HL-60 (cell line): Measurements from ENCODE around the gene PXDN.

Experiments used
- POLR2AphosphoS5 ChIP-seq: IDR thresholded peaks from 2 replicates; pipeline ENCODE4 v1.6.1; 2012; ENCODE audit warnings: low read depth
- TF ChIP-seq, protein P1 (sequence below): IDR thresholded peaks from one replicate; pipeline ENCODE4 v1.5.1; 2011; ENCODE audit warnings: low read length, control low read depth, inconsistent platforms; ENCODE audit not compliant: insufficient read depth

DNA sequence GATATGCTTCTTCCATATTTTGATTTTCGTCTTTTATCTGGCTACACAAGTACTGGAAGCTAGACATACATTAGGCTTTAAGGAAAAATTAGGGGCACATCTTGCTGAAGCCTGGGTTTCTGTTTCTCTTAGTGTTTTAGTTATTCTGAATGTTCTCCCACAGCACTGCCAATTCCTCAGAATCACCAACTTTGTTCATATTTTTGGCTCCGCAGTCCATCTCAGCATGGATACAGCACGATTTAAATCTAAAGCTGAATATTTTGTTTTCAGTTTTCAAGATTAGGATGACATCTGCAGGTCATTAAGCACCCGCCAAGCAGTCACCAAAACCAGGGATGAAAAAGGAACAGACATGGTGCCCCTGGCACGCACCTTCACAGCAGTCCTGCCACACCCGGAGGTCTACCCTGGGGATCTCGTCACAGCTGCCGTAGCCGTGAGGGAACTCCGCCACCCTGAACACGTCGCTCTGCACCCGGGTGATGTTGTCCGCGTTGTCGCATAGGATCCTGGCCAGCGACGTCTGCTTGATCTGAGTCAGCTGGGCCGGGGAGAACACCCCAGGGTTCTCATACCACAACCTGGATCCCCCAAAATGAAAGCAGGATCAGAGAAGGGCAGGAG is 101.2 kb downstream of the PXDN start:
- TF ChIP-seq POLR2AphosphoS5: no peak
- TF ChIP-seq, protein P1, sequence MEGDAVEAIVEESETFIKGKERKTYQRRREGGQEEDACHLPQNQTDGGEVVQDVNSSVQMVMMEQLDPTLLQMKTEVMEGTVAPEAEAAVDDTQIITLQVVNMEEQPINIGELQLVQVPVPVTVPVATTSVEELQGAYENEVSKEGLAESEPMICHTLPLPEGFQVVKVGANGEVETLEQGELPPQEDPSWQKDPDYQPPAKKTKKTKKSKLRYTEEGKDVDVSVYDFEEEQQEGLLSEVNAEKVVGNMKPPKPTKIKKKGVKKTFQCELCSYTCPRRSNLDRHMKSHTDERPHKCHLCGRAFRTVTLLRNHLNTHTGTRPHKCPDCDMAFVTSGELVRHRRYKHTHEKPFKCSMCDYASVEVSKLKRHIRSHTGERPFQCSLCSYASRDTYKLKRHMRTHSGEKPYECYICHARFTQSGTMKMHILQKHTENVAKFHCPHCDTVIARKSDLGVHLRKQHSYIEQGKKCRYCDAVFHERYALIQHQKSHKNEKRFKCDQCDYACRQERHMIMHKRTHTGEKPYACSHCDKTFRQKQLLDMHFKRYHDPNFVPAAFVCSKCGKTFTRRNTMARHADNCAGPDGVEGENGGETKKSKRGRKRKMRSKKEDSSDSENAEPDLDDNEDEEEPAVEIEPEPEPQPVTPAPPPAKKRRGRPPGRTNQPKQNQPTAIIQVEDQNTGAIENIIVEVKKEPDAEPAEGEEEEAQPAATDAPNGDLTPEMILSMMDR: no peak
